SW 1271 (cell line): ENCODE results near the gene PROB1.
A peak's percentile ranks its signal among the peaks of the same experiment; 100 is the strongest.
"Not testable (repeated sequence)": the region's sequence is repeated elsewhere in the genome, so short reads cannot be mapped to it uniquely, and the experiment has no call there.

Source experiments
- DNase-seq, 2 experiments: peaks; one replicate each; lab custom pipeline; 2025; lab: John Stamatoyannopoulos, UW

The PROB1 gene

GRCh38 chr5:139392678-139393496, 2.0 kb downstream of the PROB1 start:
- DNase-seq: peak; percentile 37 to 83

- peak in 1 of 2 experiments; percentile 48 for DNase-seq
Observed at GRCh38 chr5:139392324-139392677, 2.6 kb downstream of the PROB1 start.

- peak; percentile 67 to 76 for DNase-seq
Observed at GRCh38 chr5:139391570-139392323, 3.2 kb downstream of the PROB1 start.

GRCh38 chr5:139390639-139391569, 4.0 kb downstream of the PROB1 start:
- DNase-seq: no peak

- DNase-seq: no peak
Observed at GRCh38 chr5:139389701-139390638, 4.9 kb downstream of the PROB1 start, which contains the start of gene MZB1. MZB1 (minus strand) TSS chr5:139389913; CDS start chr5:139389856, 57 bp downstream.

- no peak for DNase-seq
Observed at GRCh38 chr5:139388198-139388821, 6.6 kb downstream of the PROB1 start.

GRCh38 chr5:139387611-139388197, 7.2 kb downstream of the PROB1 start:
- DNase-seq: no peak

GRCh38 chr5:139386956-139387355, 7.9 kb downstream of the PROB1 start:
- DNase-seq: not testable (repeated sequence)

GRCh38 chr5:139386050-139386438, 8.9 kb downstream of the PROB1 start:
- DNase-seq: no peak

GRCh38 chr5:139385061-139386049, 9.5 kb downstream of the PROB1 start:
- no peak for DNase-seq

GRCh38 chr5:139384591-139385051, 10.3 kb downstream of the PROB1 start:
- no peak for DNase-seq

- DNase-seq: no peak
Observed at GRCh38 chr5:139383993-139384590, 10.8 kb downstream of the PROB1 start.

- no peak for DNase-seq
Observed at GRCh38 chr5:139383275-139383992, 11.5 kb downstream of the PROB1 start, which contains the start of gene SLC23A1. SLC23A1 (minus strand) TSS chr5:139383297; CDS start chr5:139383253, 44 bp downstream.

- no peak for DNase-seq
Observed at GRCh38 chr5:139382807-139383206, 12.1 kb downstream of the PROB1 start.

- no peak for DNase-seq
Observed at GRCh38 chr5:139381837-139382761, 12.8 kb downstream of the PROB1 start.
